Adipocyte (in vitro differentiated cells): ENCODE measurements around the gene MRPS26.

Experiments
- DNase-seq: peaks from one replicate; pipeline ENCODE4 v3.0.0-alpha.2; 2015; ENCODE audit warnings: low read depth
- H3K27me3 ChIP-seq: replicated peaks from 2 replicates; pipeline ENCODE4 v1.7.0; 2013; ENCODE audit warnings: mild to moderate bottlenecking, low read length, moderate library complexity; ENCODE audit not compliant: control insufficient read depth, insufficient read depth
- H3K36me3 ChIP-seq: 2 replicates; pipeline ENCODE4 v1.7.0; 2013; ENCODE audit warnings: low read length, mild to moderate bottlenecking, moderate library complexity; ENCODE audit not compliant: control insufficient read depth, insufficient read depth, severe bottlenecking
- H3K4me1 ChIP-seq: 2 replicates; pipeline ENCODE4 v1.7.0; 2013; ENCODE audit warnings: mild to moderate bottlenecking, low read length, moderate library complexity; ENCODE audit not compliant: control insufficient read depth, insufficient read depth
- H3K4me3 ChIP-seq: 2 replicates; pipeline ENCODE4 v1.7.0; 2013; ENCODE audit warnings: mild to moderate bottlenecking, low read length, moderate library complexity
- H3K9ac ChIP-seq: 2 replicates; pipeline ENCODE4 v1.7.0; 2013; ENCODE audit warnings: mild to moderate bottlenecking, low read length, moderate library complexity
- H3K9me3 ChIP-seq: 2 replicates; pipeline ENCODE4 v1.7.0; 2013; ENCODE audit warnings: mild to moderate bottlenecking, low read length, moderate library complexity; ENCODE audit not compliant: control insufficient read depth

Gene MRPS26

DNA sequence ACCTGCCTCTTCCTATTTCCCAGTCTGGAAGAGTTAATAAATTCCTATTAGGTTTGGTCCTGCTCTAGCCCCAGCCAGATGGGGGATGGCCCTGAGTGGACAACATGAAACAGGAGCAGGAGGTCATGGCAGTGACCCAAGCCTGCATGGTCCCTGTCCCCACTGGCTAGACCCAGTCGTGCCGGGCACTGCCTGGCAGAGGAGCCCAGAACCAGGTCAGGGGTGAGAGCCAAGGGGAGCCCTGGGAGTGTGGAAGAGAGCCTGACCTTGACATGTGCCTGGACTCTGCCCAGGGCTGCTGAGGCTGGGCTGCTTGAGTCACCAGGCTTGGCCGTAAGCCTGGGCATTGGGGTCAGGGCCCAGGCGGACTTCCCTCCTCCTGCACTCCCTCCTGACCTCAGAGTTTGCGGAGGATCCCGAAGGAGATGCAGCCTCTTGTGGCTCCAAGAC is 35.1 kb downstream of the MRPS26 start:
- no peak for DNase-seq
- Histone ChIP-seq H3K9me3 (no peaks in the 10 kb centered on the region), H3K36me3 (no peaks in the 10 kb centered on the region), H3K27me3 (peaks cover 7% of the 10 kb centered on the region), H3K4me3 (no peak overlapping the region), H3K9ac (no peak overlapping the region), H3K4me1 (peaks cover 23% of the 10 kb centered on the region)

DNA sequence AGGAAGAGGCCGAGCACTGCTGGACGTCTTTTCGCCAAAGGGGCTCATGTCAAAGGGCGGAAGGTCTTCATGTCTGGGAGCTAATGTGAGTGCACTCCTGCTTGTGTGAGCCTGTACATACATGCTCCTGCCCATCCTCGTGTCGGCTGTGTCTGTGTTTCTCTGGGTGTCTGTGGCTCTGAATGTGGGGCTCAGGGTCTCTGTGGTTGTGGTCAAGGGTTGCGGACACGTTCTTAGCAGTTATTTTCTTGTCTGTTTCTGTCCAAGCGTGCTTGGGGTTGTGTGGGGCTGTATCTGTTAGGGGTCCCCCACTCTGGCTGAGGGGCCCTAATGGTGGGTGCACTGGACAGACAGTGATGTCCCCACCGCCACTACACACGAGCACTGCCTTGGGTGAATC is 35.8 kb downstream of the MRPS26 start:
- H3K36me3 ChIP-seq, result no peaks in the 10 kb centered on the region
- H3K9me3 ChIP-seq, result no peaks in the 10 kb centered on the region
- peak overlapping the region; percentile 55 for H3K4me3 ChIP-seq
- H3K27me3 ChIP-seq, result peaks cover 7% of the 10 kb centered on the region
- H3K9ac ChIP-seq, result peak overlapping the region; percentile 56
- no peak for DNase-seq
- H3K4me1 ChIP-seq, result peaks cover 23% of the 10 kb centered on the region

DNA sequence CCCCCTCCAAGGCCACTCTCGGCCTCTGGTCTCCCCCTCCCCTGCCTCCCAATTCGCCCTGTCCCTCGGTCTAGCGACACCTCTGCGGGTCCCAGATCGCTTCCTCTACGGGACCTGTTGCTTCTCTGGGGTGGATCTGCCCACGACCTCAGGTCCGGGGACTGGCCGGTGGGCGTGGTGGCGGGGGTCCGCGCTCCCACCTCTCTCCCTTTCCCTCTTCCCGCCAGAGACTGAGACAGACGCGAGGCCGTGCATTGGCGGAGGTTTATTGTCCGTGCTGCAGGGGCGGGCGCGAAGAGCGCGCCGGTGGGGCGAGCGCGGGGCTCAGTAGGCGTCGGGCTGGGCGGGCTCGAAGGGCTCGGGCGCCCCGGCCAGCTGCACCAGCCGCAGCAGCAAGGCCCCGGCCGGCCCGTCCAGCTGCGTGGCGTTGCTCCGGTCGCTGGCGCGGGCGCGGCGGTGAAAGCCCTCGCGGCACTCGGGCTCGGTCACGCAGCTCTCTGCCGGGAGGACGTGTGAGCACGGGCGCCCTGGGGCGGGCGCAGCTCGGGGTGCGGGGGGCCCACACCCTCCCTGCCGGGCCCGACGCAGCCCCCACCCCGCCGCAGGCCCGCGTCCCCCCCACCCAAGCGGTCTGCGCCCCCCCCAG is 36.6 kb downstream of the MRPS26 start:
- peak; percentile 53 for DNase-seq
- H3K9me3 ChIP-seq, result no peaks in the 10 kb centered on the region
- peaks cover 7% of the 10 kb centered on the region for H3K27me3 ChIP-seq
- no peaks in the 10 kb centered on the region for H3K36me3 ChIP-seq
- H3K9ac ChIP-seq, result peak overlapping the region; percentile 56
- H3K4me1 ChIP-seq, result peaks cover 23% of the 10 kb centered on the region
- peak overlapping the region; percentile 55 for H3K4me3 ChIP-seq

DNA sequence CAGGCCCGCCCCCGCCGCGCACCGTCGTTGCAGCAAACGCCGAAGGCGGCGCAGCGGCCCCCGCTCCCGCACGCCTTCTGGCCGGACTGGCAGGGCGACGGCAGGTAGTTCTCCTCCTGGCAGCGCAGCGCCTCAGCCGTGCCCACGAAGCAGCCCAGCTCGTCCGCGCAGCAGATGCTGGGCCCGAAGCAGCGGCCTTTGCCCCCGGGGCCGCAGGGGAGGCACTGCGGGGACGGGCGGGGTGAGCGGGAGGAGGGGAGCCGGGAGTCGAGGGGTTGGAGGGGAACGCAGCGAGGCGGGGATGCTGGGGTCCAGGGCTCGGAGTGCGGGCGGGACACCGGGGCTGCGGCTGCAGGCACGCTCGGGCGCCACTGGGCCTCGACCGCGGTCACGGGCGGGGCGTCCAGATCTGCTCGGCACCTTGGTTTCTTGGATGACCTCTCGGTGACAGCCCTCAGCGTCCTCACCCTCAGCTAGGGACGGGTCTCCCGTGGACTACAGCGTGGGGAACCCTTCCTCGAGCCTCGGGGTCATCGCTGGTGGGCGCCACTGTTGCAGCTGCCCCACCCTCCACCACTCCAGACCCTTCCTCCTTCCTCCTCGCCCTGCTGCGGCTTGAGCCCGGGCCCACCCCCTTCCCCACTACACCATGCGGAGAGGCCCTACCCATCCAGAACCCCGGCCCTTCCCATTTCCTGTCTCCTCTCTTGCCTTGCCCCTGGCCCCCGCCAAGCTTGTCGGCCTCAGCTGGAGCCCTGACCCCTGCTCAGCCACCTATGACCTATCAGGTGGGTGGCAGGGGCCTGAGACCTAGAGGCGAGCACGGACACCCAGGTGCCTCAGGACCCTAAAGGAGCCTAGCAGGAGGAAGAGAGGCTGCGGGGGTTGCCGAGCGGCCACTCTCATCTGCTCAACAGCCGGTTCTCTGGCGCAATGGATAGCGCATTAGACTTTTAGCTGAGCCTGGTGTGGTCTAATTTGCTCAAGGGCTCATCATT is 37.4 kb downstream of the MRPS26 start:
- Histone ChIP-seq H3K4me3 (no peak overlapping the region), H3K27me3 (peaks cover 7% of the 10 kb centered on the region), H3K36me3 (no peaks in the 10 kb centered on the region), H3K9me3 (no peaks in the 10 kb centered on the region), H3K9ac (no peak overlapping the region), H3K4me1 (peaks cover 23% of the 10 kb centered on the region)
- no peak for DNase-seq

DNA sequence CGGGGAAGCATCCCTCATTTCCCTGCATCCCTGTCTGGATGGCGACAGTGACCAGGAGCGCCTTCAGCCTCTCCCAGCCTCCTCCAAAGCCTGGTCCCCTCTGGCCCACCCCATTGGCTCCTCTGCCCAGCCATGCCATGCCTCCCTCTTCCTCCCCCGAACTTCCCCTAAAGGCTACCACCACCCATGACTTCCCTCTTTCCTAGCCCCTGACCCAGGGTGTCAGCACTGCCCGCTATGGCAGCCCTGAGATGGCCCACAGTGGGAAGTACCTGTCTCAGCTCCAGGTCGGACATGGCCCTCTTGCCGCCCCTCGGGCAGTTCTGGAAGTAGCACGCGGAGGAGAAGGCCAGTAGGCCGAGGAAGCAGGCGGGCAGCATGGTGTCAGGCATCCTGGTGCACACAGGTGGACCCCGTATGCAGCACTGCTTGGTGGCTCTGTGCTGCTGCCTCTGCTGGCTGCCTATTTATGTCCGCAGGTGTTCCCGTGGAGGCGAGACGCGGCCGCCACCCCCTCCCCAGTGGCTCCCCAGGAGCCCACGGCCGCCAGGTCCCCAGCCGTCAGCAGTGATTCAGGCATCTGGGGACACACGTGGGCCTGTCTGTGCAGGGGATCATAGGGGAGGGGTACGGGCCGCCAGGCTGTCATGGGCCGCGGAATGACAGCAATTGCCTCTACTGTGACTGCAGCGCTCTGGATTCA is 38.6 kb downstream of the MRPS26 start, which contains the start of gene AVP:
Gene AVP (minus strand): TSS at position 442 of the 703 bp plus-strand sequence. CDS start 50 bp downstream, at position 392.
- DNase-seq, result no peak
- Histone ChIP-seq H3K36me3 (no peaks in the 10 kb centered on the region), H3K4me1 (peaks cover 16% of the 10 kb centered on the region), H3K9me3 (no peaks in the 10 kb centered on the region), H3K9ac (no peak within 1 kb of the TSS), H3K27me3 (peaks cover 7% of the 10 kb centered on the region), H3K4me3 (no peak within 1 kb of the TSS)

DNA sequence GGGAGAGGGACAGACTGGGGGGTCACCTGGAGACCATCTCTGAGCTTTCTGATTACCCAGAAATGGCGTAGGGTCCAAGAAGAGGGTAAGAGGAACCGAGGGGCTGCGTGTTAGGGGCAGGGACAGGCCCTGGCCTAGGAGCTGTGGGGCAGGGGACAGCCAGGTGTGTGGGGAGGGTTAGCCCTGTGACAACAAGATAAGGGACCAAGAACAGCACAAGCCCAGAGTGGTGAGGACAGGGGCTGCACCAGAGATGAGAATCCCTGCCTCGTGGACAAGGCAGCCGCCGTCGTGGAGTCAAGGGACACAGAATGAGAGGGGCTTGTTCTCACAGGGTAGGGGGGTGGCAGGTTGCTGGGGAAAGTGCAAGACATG is 39.1 kb downstream of the MRPS26 start:
- H3K27me3 ChIP-seq, result peaks cover 10% of the 10 kb centered on the region
- peaks cover 16% of the 10 kb centered on the region for H3K4me1 ChIP-seq
- H3K9ac ChIP-seq, result no peak overlapping the region
- H3K9me3 ChIP-seq, result no peaks in the 10 kb centered on the region
- DNase-seq, result no peak
- no peaks in the 10 kb centered on the region for H3K36me3 ChIP-seq
- H3K4me3 ChIP-seq, result no peak overlapping the region

DNA sequence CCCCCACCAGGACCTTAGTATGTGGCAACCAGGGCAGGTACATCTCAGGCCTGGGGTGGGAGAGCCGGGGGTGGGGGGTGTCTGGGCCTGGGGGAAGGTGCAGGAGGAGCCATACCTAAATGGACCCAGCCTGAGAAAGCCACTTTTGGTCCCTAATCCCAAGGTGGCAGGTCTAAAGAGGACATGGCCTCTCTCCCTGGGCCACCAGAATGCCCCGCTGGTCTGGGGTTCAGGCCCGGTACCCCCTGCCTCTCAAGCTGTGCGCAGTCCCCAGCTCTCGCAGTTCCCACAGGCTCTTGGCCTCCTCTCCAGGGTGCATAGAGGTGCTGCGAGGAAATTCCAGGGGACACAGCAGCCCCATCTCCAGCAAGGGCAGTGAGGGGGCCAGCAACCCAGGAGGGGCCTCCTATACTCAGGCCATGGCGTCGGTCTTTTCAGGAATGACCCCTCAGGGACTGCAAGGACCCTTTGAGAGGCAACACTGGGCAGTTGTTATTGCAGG is 39.8 kb downstream of the MRPS26 start:
- no peaks in the 10 kb centered on the region for H3K36me3 ChIP-seq
- H3K4me3 ChIP-seq, result no peak overlapping the region
- no peak for DNase-seq
- H3K9me3 ChIP-seq, result no peaks in the 10 kb centered on the region
- H3K4me1 ChIP-seq, result peaks cover 11% of the 10 kb centered on the region
- H3K9ac ChIP-seq, result no peak overlapping the region
- peaks cover 13% of the 10 kb centered on the region for H3K27me3 ChIP-seq

DNA sequence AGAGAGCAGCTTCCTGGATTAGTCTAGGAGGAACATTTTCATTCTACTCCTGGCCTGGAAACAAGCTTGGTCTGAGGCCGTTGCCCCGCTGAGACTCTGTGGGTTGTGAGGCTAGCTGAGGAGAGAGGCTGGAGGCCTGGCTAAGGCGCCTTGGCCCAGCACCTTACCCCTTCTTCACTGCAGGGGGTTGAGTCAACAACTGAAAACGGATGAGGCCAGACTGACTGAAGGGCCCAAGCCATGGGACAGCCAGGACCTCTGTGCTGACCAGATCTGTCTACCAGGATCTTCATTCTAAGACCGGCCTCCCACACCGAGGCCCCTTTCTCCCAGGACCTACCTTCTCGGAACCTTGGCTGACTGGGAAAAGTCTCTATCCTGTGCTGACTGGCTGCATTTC is 42.2 kb downstream of the MRPS26 start:
- no peaks in the 10 kb centered on the region for H3K4me1 ChIP-seq
- H3K9ac ChIP-seq, result no peak overlapping the region
- H3K36me3 ChIP-seq, result no peaks in the 10 kb centered on the region
- peaks cover 13% of the 10 kb centered on the region for H3K27me3 ChIP-seq
- no peaks in the 10 kb centered on the region for H3K9me3 ChIP-seq
- DNase-seq, result no peak
- H3K4me3 ChIP-seq, result no peak overlapping the region

DNA sequence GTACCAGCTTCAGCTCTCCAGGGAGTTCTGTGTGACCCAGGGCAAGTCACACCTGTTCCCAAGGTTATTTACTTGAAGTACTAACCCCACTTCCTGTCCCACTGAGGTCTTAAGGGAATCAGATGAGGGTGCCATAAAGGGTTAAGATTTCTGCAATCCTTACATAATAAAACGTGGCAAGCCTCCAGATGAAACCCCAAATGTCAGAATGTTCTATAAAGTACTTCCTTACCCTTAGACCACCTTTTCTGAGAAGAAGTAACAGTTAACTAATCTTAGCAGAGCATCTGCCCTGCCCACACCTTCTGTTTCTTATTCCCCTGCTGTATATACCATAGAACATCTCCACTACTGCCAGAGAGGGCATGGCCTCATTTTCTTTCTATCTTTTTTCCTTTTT is 44.7 kb downstream of the MRPS26 start:
- Histone ChIP-seq H3K9ac (no peak overlapping the region), H3K4me1 (no peaks in the 10 kb centered on the region), H3K4me3 (no peak overlapping the region), H3K9me3 (no peaks in the 10 kb centered on the region), H3K36me3 (no peaks in the 10 kb centered on the region), H3K27me3 (peaks cover 5% of the 10 kb centered on the region)
- no peak for DNase-seq

DNA sequence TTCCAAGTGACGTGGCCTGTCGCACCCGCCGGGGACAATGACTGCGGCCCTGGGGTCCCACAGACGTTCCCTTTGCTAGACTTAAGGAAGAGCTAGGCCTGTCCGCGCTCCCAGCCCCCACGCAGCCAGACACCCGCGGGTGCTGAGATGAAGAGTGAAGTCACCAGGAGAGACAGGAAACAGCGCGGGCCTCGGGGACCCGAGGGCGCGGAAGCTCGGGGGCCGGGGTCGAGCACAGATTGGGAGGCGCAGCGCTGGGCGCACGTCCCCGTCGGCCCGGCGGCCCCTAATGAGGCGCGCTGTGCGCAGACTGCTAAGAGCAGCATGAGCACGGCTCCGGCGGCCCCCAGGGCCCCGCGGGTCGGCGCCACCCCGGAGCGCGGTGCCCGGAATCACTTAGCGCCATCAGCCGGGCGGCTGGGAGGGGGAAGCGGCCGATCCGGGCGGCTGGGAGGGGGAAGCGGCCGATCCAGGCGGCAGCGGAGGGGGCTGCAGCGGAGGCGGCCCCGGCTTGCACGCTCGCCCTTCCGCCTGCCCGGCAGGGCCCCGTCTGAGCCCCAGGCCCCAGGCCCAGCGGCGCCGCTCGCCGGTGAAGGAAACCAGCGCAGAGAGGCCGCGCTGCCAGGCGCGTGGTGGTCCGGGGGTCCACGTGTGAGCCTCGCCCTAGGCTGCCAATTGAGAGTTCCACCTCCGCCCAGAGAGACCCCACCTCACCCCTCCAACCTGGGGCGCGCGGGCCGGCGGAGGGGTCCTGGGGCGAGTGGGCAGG is 46.9 kb downstream of the MRPS26 start:
- Histone ChIP-seq H3K9me3 (no peaks in the 10 kb centered on the region), H3K36me3 (no peaks in the 10 kb centered on the region)
- peak; percentile 32 for DNase-seq

More for the DNA sequence above, 46.9 kb downstream of the MRPS26 start:
- Histone ChIP-seq H3K4me1 (no peaks in the 10 kb centered on the region), H3K27me3 (peaks cover 5% of the 10 kb centered on the region), H3K9ac (peak overlapping the region; percentile 58), H3K4me3 (peak overlapping the region; percentile 59)
